Mammary epithelial cell (primary cell): ENCODE data around the gene F12.

Experiments used
- EZH2 ChIP-seq: IDR thresholded peaks from 2 replicates; pipeline ENCODE4 v1.6.1; 2012; ENCODE audit warnings: low read length, inconsistent platforms, borderline replicate concordance
- TF ChIP-seq, protein P1 (sequence below), 2 donors: IDR thresholded peaks in 1 of 2; conservative IDR thresholded peaks in 1 of 2; 2 replicates each; pipeline ENCODE4 v1.5.1; 2011 to 2012; ENCODE audit warnings: inconsistent platforms in 2 of 2, low read length in 2 of 2, mild to moderate bottlenecking in 2 of 2, control low read depth in 1 of 2, low read depth in 1 of 2; ENCODE audit not compliant: insufficient read depth in 1 of 2; ENCODE audit errors: extremely low read depth in 1 of 2

DNA sequence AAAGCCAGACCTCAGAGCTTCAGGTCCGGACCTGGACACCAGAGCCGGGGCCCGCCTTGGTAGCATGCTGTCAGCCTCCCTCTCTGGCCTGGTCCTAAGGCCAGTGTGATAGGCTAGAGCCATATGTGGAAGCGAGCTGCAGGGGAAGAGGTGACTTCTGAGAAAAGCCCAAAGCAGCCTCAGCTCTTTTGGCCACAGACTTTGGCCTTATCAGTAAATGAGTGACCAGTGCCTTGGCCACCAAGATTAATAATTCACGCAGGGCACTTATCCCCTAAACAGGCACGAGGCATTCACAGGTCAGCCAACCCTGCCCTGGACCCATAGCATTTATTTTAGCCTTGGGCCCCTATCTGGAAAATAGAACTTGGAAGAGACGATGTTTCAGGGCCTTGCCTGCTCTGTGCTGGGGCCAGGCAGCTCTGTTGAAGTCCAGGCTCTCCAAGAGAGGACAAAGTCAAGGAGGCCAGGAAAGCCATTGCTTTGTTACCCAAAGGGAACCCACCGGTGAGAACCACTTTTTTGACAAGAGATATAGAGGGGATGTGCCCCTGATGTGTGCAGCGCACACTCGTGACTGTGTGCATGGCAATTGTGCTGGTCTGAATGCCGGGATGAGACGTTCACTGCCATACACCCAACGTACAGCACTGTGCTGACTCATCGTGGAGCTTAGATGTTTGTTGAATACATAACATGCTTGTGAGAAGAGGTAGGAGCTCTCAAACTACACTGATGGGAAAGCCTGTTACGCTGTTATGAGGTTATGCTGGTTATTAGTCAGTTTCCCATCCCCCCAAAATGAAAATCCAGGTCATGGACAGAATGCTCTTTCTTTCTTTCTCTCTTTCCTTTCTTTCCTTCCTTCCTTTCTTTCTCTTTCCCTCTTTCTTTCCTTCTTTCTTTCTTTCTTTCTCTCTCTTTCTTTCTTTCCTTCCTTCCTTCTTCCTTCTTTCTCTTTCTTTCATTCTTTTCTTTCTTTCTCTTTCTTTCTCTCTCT lies 30.2 kb downstream of the F12 start:
- TF ChIP-seq, protein P1, sequence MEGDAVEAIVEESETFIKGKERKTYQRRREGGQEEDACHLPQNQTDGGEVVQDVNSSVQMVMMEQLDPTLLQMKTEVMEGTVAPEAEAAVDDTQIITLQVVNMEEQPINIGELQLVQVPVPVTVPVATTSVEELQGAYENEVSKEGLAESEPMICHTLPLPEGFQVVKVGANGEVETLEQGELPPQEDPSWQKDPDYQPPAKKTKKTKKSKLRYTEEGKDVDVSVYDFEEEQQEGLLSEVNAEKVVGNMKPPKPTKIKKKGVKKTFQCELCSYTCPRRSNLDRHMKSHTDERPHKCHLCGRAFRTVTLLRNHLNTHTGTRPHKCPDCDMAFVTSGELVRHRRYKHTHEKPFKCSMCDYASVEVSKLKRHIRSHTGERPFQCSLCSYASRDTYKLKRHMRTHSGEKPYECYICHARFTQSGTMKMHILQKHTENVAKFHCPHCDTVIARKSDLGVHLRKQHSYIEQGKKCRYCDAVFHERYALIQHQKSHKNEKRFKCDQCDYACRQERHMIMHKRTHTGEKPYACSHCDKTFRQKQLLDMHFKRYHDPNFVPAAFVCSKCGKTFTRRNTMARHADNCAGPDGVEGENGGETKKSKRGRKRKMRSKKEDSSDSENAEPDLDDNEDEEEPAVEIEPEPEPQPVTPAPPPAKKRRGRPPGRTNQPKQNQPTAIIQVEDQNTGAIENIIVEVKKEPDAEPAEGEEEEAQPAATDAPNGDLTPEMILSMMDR (conservative IDR thresholded peaks at IDR 0.05 in 1 of 2, IDR thresholded peaks at IDR 0.05 in 1 of 2; ENCODE audit: extremely low read depth in 1 of 2, insufficient read depth in 1 of 2, low read depth in 1 of 2, low read length in 2 of 2), result no peak
- TF ChIP-seq EZH2, result no peak
